Naive B cell (primary cell): Measurements from ENCODE around the gene HOXA13. TPM values are rescaled to one million over a fixed set of nuclear protein-coding genes. Genes with fewer than 3 reads are reported as not detected.

Experiments used
- ATAC-seq, 2 donors: fragments of 150-1000 bp; cut with Tn5 transposase; 2 replicates each; pipeline ENCODE4 v1.10.0; 2021; ENCODE audit warnings: low read depth in 2 of 2, mild to moderate bottlenecking in 2 of 2, moderate library complexity in 2 of 2
- DNase-seq: peaks from one replicate; pipeline ENCODE4 v3.0.0; 2022
- H3K27ac Mint-ChIP-seq, 6 donors: one replicate each; pipeline ENCODE4 v1.8.0; 2020 to 2022; ENCODE audit warnings: mild to moderate bottlenecking in 6 of 6, mixed read lengths in 6 of 6, moderate library complexity in 5 of 6, inconsistent platforms in 2 of 6
- H3K27me3 Mint-ChIP-seq, 3 donors: one replicate each; pipeline ENCODE4 v1.8.0; 2021 to 2022; ENCODE audit warnings: mixed read lengths in 3 of 3, mild to moderate bottlenecking in 1 of 3
- H3K36me3 Mint-ChIP-seq, 2 donors: one replicate each; pipeline ENCODE4 v1.8.0; 2020 to 2022; ENCODE audit warnings: mixed read lengths in 2 of 2, inconsistent platforms in 1 of 2, mild to moderate bottlenecking in 1 of 2
- H3K4me1 Mint-ChIP-seq, 3 donors: one replicate each; pipeline ENCODE4 v1.8.0; 2020 to 2022; ENCODE audit warnings: mixed read lengths in 3 of 3, inconsistent platforms in 1 of 3, mild to moderate bottlenecking in 1 of 3, moderate library complexity in 1 of 3
- H3K4me3 Mint-ChIP-seq, 8 donors: one replicate each; pipeline ENCODE4 v1.8.0; 2020 to 2022; ENCODE audit warnings: mild to moderate bottlenecking in 8 of 8, mixed read lengths in 8 of 8, moderate library complexity in 8 of 8, inconsistent platforms in 2 of 8
- H3K9me3 Mint-ChIP-seq, 7 donors: one replicate each; pipeline ENCODE4 v1.8.0; 2020 to 2022; ENCODE audit warnings: mixed read lengths in 7 of 7, mild to moderate bottlenecking in 5 of 7, inconsistent platforms in 2 of 7, moderate library complexity in 1 of 7
- polyA plus RNA-seq, 6 donors: library from polyadenylated mRNA; unstranded; fragments of 300-500 nt; fragmentation: Illumina TruSeq; gene quantifications; one replicate each; pipeline ENCODE4 v1.2.3, GENCODE V29; 2021; ENCODE audit warnings: low read depth in 6 of 6

Gene HOXA13
- polyA plus RNA-seq: not detected

GRCh38 chr7:27199849-27200760 lies at the start of gene HOXA13:
HOXA13 (minus strand) TSS chr7:27200091; CDS start chr7:27200077, 14 bp downstream.
- peaks cover 32 to 40% (median 40%) of the 10 kb centered on the region in 3 donors for H3K4me1 Mint-ChIP-seq
- ATAC-seq (peak; percentile 38 to 47), DNase-seq (no peak)
- peaks cover 0 to 19% (median 10%) of the 10 kb centered on the region in 7 donors for H3K9me3 Mint-ChIP-seq
- H3K27me3 Mint-ChIP-seq: peaks cover 72 to 94% (median 78%) of the 10 kb centered on the region in 3 donors
- peak within 1 kb of the TSS in 4 of 6 donors; percentile 44 to 92 (median 88) for H3K27ac Mint-ChIP-seq
- H3K4me3 Mint-ChIP-seq: peak within 1 kb of the TSS; percentile 81 to 91 (median 86)
- peaks cover 0 to 4% of the 10 kb centered on the region in 2 donors for H3K36me3 Mint-ChIP-seq

- Mint-ChIP-seq H3K9me3 (peaks cover 0 to 29% (median 9%) of the 10 kb centered on the region in 7 donors), H3K27ac (peak overlapping the region in 1 of 6 donors; percentile 69), H3K4me1 (peaks cover 31 to 36% (median 33%) of the 10 kb centered on the region in 3 donors), H3K36me3 (peaks cover 4 to 8% of the 10 kb centered on the region in 2 donors), H3K4me3 (peak overlapping the region in 7 of 8 donors; percentile 20 to 56 (median 39)), H3K27me3 (peaks cover 73 to 96% (median 83%) of the 10 kb centered on the region in 3 donors)
- DNase-seq (no peak), ATAC-seq (peak; percentile 39 to 47)
Measured at GRCh38 chr7:27248911-27249723, 49.2 kb upstream of the HOXA13 start.

DNA sequence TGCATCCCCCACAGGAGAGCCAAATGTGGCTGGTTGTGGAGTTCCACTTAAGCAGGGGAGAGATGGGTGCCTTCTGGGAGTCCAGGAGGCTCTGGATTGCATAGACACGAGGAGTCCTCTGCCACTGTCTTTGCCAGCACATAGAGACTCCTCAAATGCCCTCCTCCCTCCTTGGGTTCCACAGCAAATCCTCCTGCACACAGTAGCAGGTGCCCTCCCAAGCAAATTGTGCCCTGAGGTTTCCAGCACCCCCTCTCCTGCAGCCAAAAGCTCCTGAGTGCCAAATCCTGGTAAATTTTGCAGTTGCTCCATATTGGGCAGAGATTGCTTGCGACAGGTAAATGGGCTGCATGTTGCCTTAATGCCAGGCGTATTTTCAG lies 48.5 kb upstream of the HOXA13 start:
- H3K27me3 Mint-ChIP-seq: peaks cover 70 to 96% (median 83%) of the 10 kb centered on the region in 3 donors
- peak overlapping the region in 2 of 8 donors; percentile 37 to 56 for H3K4me3 Mint-ChIP-seq
- ATAC-seq (no peak), DNase-seq (no peak)
- H3K27ac Mint-ChIP-seq: peak overlapping the region in 1 of 6 donors; percentile 69
- peaks cover 4 to 8% of the 10 kb centered on the region in 2 donors for H3K36me3 Mint-ChIP-seq
- H3K4me1 Mint-ChIP-seq: peaks cover 37 to 38% (median 38%) of the 10 kb centered on the region in 3 donors
- H3K9me3 Mint-ChIP-seq: peaks cover 0 to 29% (median 11%) of the 10 kb centered on the region in 7 donors

GRCh38 chr7:27247452-27248426 lies 47.8 kb upstream of the HOXA13 start:
- peak overlapping the region in 4 of 8 donors; percentile 37 to 61 (median 48) for H3K4me3 Mint-ChIP-seq
- H3K4me1 Mint-ChIP-seq: peaks cover 37 to 40% (median 39%) of the 10 kb centered on the region in 3 donors
- ATAC-seq (no peak), DNase-seq (no peak)
- H3K9me3 Mint-ChIP-seq: peaks cover 0 to 29% (median 11%) of the 10 kb centered on the region in 7 donors
- peaks cover 66 to 93% (median 81%) of the 10 kb centered on the region in 3 donors for H3K27me3 Mint-ChIP-seq
- H3K27ac Mint-ChIP-seq: peak overlapping the region in 3 of 6 donors; percentile 6 to 65 (median 16)
- H3K36me3 Mint-ChIP-seq: peaks cover 4 to 8% of the 10 kb centered on the region in 2 donors

DNA sequence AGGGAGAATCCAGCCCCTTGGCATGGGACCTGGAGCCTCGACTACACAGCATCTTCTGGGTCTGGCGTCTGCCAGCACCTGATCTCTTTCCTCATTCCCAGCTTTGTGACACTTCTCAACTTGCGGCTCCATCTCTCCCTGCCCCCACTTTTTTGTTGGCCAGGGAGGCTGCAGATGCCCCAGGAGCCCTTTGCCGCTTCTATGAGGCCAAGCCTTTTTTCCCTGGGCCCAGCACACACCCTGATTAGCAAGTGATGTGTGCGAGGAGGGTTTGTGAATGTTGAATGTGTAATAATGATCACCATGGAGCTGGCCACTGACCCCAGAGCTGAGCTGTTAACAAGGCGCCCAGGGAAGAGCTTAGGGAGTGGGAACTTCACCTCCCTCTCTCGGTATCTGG lies 47.1 kb upstream of the HOXA13 start:
- Mint-ChIP-seq H3K4me3 (peak overlapping the region in 3 of 8 donors; percentile 21 to 54 (median 47)), H3K27me3 (peaks cover 64 to 93% (median 81%) of the 10 kb centered on the region in 3 donors), H3K36me3 (peaks cover 1 to 4% of the 10 kb centered on the region in 2 donors), H3K4me1 (peaks cover 32 to 38% (median 34%) of the 10 kb centered on the region in 3 donors), H3K27ac (peak overlapping the region in 2 of 6 donors; percentile 16 to 44), H3K9me3 (peaks cover 0 to 35% (median 11%) of the 10 kb centered on the region in 7 donors)
- ATAC-seq (no peak), DNase-seq (no peak)

GRCh38 chr7:27245798-27246691 lies 46.2 kb upstream of the HOXA13 start:
- peaks cover 31 to 35% (median 31%) of the 10 kb centered on the region in 3 donors for H3K4me1 Mint-ChIP-seq
- DNase-seq (no peak), ATAC-seq (peak; percentile 14 to 20)
- peaks cover 0 to 4% of the 10 kb centered on the region in 2 donors for H3K36me3 Mint-ChIP-seq
- H3K27me3 Mint-ChIP-seq: peaks cover 62 to 97% (median 85%) of the 10 kb centered on the region in 3 donors
- H3K27ac Mint-ChIP-seq: peak overlapping the region in 2 of 6 donors; percentile 16 to 59
- peak overlapping the region in 6 of 8 donors; percentile 5 to 56 (median 40) for H3K4me3 Mint-ChIP-seq
- peaks cover 0 to 37% (median 11%) of the 10 kb centered on the region in 7 donors for H3K9me3 Mint-ChIP-seq

- DNase-seq (no peak), ATAC-seq (no peak)
- peaks cover 0 to 4% of the 10 kb centered on the region in 2 donors for H3K36me3 Mint-ChIP-seq
- peak overlapping the region in 6 of 8 donors; percentile 3 to 74 (median 44) for H3K4me3 Mint-ChIP-seq
- H3K4me1 Mint-ChIP-seq: peaks cover 31 to 35% (median 33%) of the 10 kb centered on the region in 3 donors
- H3K27me3 Mint-ChIP-seq: peaks cover 62 to 97% (median 85%) of the 10 kb centered on the region in 3 donors
- H3K9me3 Mint-ChIP-seq: peaks cover 0 to 29% (median 11%) of the 10 kb centered on the region in 7 donors
- H3K27ac Mint-ChIP-seq: peak overlapping the region in 2 of 6 donors; percentile 66 to 95
Measured at GRCh38 chr7:27245124-27245797, 45.4 kb upstream of the HOXA13 start.

DNA sequence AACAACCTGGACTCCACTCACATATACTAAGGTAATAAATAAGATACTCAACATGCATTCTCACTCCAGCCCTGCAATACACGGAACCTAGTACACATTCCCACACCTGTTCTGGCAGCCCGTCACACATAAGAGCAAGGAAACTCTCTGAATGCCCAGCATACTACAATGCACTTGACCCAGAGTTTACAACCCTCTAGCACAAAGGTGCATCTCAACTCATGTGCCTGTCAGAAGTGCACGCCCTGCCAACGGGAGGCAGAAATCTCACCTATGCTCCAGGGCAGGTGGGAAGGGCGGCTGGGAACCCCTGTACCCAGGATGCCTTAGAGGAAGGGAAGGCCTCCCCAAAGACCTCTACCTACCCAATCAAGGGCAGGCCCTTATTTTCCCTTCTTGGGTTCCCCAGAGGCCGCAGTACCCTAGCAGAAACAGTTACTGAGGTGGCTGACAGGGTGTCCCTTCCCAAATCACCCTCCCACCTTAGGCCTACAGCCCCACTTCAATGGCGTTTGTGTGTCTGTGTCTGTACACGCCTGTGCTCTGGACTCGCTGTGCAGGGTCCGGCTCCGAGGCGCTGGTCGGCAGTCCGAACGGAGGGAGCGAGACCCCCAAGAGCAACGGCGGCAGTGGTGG lies 44.7 kb upstream of the HOXA13 start:
- H3K4me1 Mint-ChIP-seq: peaks cover 30 to 35% (median 32%) of the 10 kb centered on the region in 3 donors
- peak overlapping the region in 3 of 6 donors; percentile 66 to 95 (median 87) for H3K27ac Mint-ChIP-seq
- peak overlapping the region in 6 of 8 donors; percentile 33 to 76 (median 44) for H3K4me3 Mint-ChIP-seq
- ATAC-seq: no peak
- H3K9me3 Mint-ChIP-seq: peaks cover 0 to 23% (median 7%) of the 10 kb centered on the region in 7 donors
- H3K27me3 Mint-ChIP-seq: peaks cover 62 to 96% (median 85%) of the 10 kb centered on the region in 3 donors
- peaks cover 0 to 4% of the 10 kb centered on the region in 2 donors for H3K36me3 Mint-ChIP-seq
- no peak for DNase-seq

- Mint-ChIP-seq H3K9me3 (peaks cover 0 to 18% (median 7%) of the 10 kb centered on the region in 7 donors), H3K36me3 (peaks cover 0 to 4% of the 10 kb centered on the region in 2 donors), H3K4me3 (peak overlapping the region in 7 of 8 donors; percentile 15 to 79 (median 71)), H3K27me3 (peaks cover 52 to 93% (median 80%) of the 10 kb centered on the region in 3 donors), H3K4me1 (peaks cover 26 to 28% (median 27%) of the 10 kb centered on the region in 3 donors), H3K27ac (peak overlapping the region in 4 of 6 donors; percentile 66 to 97 (median 88))
- no peak for DNase-seq
- no peak for ATAC-seq
Measured at GRCh38 chr7:27243340-27244163, 43.7 kb upstream of the HOXA13 start.
